IPS-11a (cell line): ENCODE results near the gene XRCC1.

Experiments
- H3K4me3 ChIP-seq: one replicate; pipeline ENCODE4 v1.5.1; 2013; ENCODE audit warnings: low read depth, low read length, control low read depth

Gene XRCC1

GRCh38 chr19:43498233-43498842 is 77.0 kb downstream of the XRCC1 start:
- H3K4me3 ChIP-seq: no peak overlapping the region

- H3K4me3 ChIP-seq: no peak overlapping the region
Measured at GRCh38 chr19:43496960-43497359, 78.4 kb downstream of the XRCC1 start.

- H3K4me3 ChIP-seq: no peak overlapping the region
Measured at GRCh38 chr19:43495082-43495481, 80.2 kb downstream of the XRCC1 start.
